ENCODE results near the gene SC5D.

SC5D gene

DNA sequence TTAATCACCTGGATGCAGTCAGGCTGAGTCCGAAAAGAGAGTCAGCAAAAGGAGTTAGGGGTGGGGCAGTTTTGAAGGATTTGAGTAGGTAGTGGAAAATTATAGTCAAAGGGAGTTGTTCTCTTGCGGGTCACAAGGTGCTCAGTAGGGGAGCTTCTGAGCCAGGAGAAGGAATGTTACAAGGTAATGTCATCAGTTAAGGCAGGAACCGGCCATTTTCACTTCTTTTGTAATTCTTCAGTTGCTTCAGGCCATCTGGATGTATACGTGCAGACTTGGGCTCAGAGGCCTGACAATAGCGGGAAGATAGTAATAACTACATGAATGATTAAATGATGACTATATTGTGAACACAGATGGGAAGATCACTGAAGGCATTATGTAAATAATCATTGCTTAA is 6.2 kb downstream of the SC5D start:
- no peak overlapping the region for H2AK5ac ChIP-seq (ENCODE audit: low read length)
- no peaks in the 10 kb centered on the region for H3K27me3 ChIP-seq (ENCODE audit: insufficient read depth, low read length)
- no peak overlapping the region for H4K91ac ChIP-seq (ENCODE audit: low read depth, low read length)
- peak in 1 of 2 donors; percentile 21 for DNase-seq
- no peak overlapping the region for H2BK5ac ChIP-seq (ENCODE audit: low read depth, low read length, poor library complexity)
- no peak overlapping the region for H2BK120ac ChIP-seq (ENCODE audit: insufficient read depth, low read length, poor library complexity)
- no peaks in the 10 kb centered on the region for H3K9me3 ChIP-seq (ENCODE audit: insufficient read depth, low read depth, low read length)
- no peaks in the 10 kb centered on the region for H3K79me1 ChIP-seq (ENCODE audit: low read length)
- peaks cover 3 to 8% of the 10 kb centered on the region in 2 experiments for H3K36me3 ChIP-seq (ENCODE audit: control insufficient read depth in 1 of 2, insufficient read depth in 2 of 2, low read length in 2 of 2)
- no peak overlapping the region for H4K12ac ChIP-seq (ENCODE audit: low read depth, low read length)
- H3K4ac ChIP-seq (ENCODE audit: low read depth, low read length): peak overlapping the region; percentile 15
- peaks cover 2 to 21% of the 10 kb centered on the region in 2 experiments for H3K4me1 ChIP-seq (ENCODE audit: control insufficient read depth in 1 of 2, insufficient read depth in 2 of 2, low read length in 2 of 2)
- H3K4me3 ChIP-seq (ENCODE audit: low read depth, low read length): no peak overlapping the region
- WGBS (ENCODE audit: extremely low coverage, insufficient coverage, insufficient read length): no CpG with 5 or more reads among the region's 5 CpGs
- H4K8ac ChIP-seq (ENCODE audit: low read depth, low read length): no peak overlapping the region
- H3K14ac ChIP-seq (ENCODE audit: low read length): no peak overlapping the region
- H2AFZ ChIP-seq (ENCODE audit: insufficient read depth, low read length, poor library complexity): no peak overlapping the region
- H3K27ac ChIP-seq (ENCODE audit: low read depth, low read length): no peak overlapping the region
- H3K23ac ChIP-seq (ENCODE audit: low read length): no peak overlapping the region
- H3K18ac ChIP-seq (ENCODE audit: low read length): no peak overlapping the region
- no peak overlapping the region for H2BK12ac ChIP-seq (ENCODE audit: low read length)
- no peak overlapping the region for H3K4me2 ChIP-seq (ENCODE audit: low read length)
- H3K79me2 ChIP-seq (ENCODE audit: control insufficient read depth, insufficient read depth, low read length, poor library complexity): peaks cover 7% of the 10 kb centered on the region
- H3K9ac ChIP-seq (ENCODE audit: low read length): no peak overlapping the region

DNA sequence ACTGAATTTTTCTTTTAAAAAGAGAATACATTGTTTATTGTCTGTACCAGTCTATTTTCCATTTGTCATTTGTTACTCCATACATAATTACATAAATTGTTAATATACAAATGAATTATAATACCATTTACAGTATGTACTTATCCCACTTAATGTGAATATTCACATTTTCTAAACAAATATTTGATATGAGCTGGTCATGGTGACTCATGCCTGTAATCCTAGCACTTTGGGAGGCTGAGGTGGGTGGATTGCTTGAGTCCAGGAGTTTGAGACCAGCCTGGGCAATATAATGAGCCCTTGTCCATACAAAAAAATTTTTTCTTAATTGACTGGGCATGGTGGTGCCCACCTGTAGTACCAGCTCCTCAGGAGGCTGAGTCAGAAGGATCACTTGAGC is 6.8 kb downstream of the SC5D start:
- H3K36me3 ChIP-seq (ENCODE audit: control insufficient read depth in 1 of 2, insufficient read depth in 2 of 2, low read length in 2 of 2): peaks cover 3 to 8% of the 10 kb centered on the region in 2 experiments
- no peak overlapping the region for H3K14ac ChIP-seq (ENCODE audit: low read length)
- no peak overlapping the region for H3K23ac ChIP-seq (ENCODE audit: low read length)
- H3K18ac ChIP-seq (ENCODE audit: low read length): no peak overlapping the region
- peak overlapping the region; percentile 72 for H3K4ac ChIP-seq (ENCODE audit: low read depth, low read length)
- DNase-seq: no peak
- no peak overlapping the region for H2BK12ac ChIP-seq (ENCODE audit: low read length)
- peaks cover 2 to 21% of the 10 kb centered on the region in 2 experiments for H3K4me1 ChIP-seq (ENCODE audit: control insufficient read depth in 1 of 2, insufficient read depth in 2 of 2, low read length in 2 of 2)
- H3K9me3 ChIP-seq (ENCODE audit: insufficient read depth, low read depth, low read length): no peaks in the 10 kb centered on the region
- H2BK120ac ChIP-seq (ENCODE audit: insufficient read depth, low read length, poor library complexity): peak overlapping the region; percentile 11
- no peak overlapping the region for H2BK5ac ChIP-seq (ENCODE audit: low read depth, low read length, poor library complexity)
- H4K12ac ChIP-seq (ENCODE audit: low read depth, low read length): no peak overlapping the region
- no peak overlapping the region for H3K9ac ChIP-seq (ENCODE audit: low read length)
- no peak overlapping the region for H3K27ac ChIP-seq (ENCODE audit: low read depth, low read length)
- H3K4me2 ChIP-seq (ENCODE audit: low read length): no peak overlapping the region
- H3K4me3 ChIP-seq (ENCODE audit: low read depth, low read length): no peak overlapping the region
- H4K8ac ChIP-seq (ENCODE audit: low read depth, low read length): no peak overlapping the region
- H3K79me1 ChIP-seq (ENCODE audit: low read length): no peaks in the 10 kb centered on the region
- H3K27me3 ChIP-seq (ENCODE audit: insufficient read depth, low read length): no peaks in the 10 kb centered on the region
- H2AFZ ChIP-seq (ENCODE audit: insufficient read depth, low read length, poor library complexity): no peak overlapping the region
- H4K91ac ChIP-seq (ENCODE audit: low read depth, low read length): no peak overlapping the region
- H3K79me2 ChIP-seq (ENCODE audit: control insufficient read depth, insufficient read depth, low read length, poor library complexity): peaks cover 7% of the 10 kb centered on the region
- H2AK5ac ChIP-seq (ENCODE audit: low read length): no peak overlapping the region

DNA sequence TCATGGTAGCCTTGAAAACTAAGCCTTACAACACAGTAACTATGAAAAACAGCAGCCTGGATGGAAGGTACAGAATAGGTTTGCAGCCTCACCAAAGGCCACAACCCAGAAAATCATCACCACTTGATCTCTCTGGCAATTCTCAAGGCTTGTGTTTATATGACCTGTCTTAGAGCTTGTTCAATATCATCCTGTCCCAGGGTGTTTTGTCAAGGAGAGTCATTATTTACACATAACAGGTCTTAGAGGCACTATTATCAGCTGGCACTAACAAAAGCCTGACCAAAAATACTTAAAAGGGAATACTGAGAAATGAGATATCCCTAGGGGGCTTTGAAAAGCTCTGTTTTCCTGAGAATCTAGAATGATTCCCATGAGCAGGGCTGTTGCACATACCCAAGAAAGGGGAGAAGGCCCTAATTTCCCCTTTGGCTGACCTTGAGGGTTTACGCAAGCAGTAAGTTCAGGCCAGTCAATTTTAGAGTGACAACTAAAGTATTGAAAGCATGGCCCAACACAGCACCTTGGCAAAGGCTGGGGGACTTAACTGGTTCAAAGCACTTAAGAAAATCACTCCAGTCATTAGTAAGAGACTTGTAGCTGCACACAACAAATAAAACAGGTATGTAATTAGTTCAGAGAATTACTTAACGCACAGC is 7.9 kb downstream of the SC5D start:
- no CpG with 5 or more reads among the region's 2 CpGs for WGBS (ENCODE audit: extremely low coverage, insufficient coverage, insufficient read length)
- Histone ChIP-seq H2BK120ac (ENCODE audit: insufficient read depth, low read length, poor library complexity) (no peak overlapping the region), H4K12ac (ENCODE audit: low read depth, low read length) (peak overlapping the region; percentile 43), H3K36me3 (ENCODE audit: control insufficient read depth in 1 of 2, insufficient read depth in 2 of 2, low read length in 2 of 2) (peaks cover 6 to 11% of the 10 kb centered on the region in 2 experiments), H2BK5ac (ENCODE audit: low read depth, low read length, poor library complexity) (no peak overlapping the region), H4K8ac (ENCODE audit: low read depth, low read length) (no peak overlapping the region), H3K4me3 (ENCODE audit: low read depth, low read length) (no peak overlapping the region), H3K4me1 (ENCODE audit: control insufficient read depth in 1 of 2, insufficient read depth in 2 of 2, low read length in 2 of 2) (peaks cover 2 to 16% of the 10 kb centered on the region in 2 experiments), H2AFZ (ENCODE audit: insufficient read depth, low read length, poor library complexity) (no peak overlapping the region), H3K9ac (ENCODE audit: low read length) (no peak overlapping the region), H2AK5ac (ENCODE audit: low read length) (no peak overlapping the region), H3K23ac (ENCODE audit: low read length) (no peak overlapping the region), H3K27ac (ENCODE audit: low read depth, low read length) (no peak overlapping the region), H3K14ac (ENCODE audit: low read length) (no peak overlapping the region), H3K27me3 (ENCODE audit: insufficient read depth, low read length) (no peaks in the 10 kb centered on the region), H4K91ac (ENCODE audit: low read depth, low read length) (no peak overlapping the region), H2BK12ac (ENCODE audit: low read length) (no peak overlapping the region), H3K9me3 (ENCODE audit: insufficient read depth, low read depth, low read length) (no peaks in the 10 kb centered on the region), H3K4ac (ENCODE audit: low read depth, low read length) (peak overlapping the region; percentile 75), H3K79me1 (ENCODE audit: low read length) (no peaks in the 10 kb centered on the region), H3K18ac (ENCODE audit: low read length) (no peak overlapping the region), H3K4me2 (ENCODE audit: low read length) (no peak overlapping the region), H3K79me2 (ENCODE audit: control insufficient read depth, insufficient read depth, low read length, poor library complexity) (peaks cover 3% of the 10 kb centered on the region)
- no peak for DNase-seq

DNA sequence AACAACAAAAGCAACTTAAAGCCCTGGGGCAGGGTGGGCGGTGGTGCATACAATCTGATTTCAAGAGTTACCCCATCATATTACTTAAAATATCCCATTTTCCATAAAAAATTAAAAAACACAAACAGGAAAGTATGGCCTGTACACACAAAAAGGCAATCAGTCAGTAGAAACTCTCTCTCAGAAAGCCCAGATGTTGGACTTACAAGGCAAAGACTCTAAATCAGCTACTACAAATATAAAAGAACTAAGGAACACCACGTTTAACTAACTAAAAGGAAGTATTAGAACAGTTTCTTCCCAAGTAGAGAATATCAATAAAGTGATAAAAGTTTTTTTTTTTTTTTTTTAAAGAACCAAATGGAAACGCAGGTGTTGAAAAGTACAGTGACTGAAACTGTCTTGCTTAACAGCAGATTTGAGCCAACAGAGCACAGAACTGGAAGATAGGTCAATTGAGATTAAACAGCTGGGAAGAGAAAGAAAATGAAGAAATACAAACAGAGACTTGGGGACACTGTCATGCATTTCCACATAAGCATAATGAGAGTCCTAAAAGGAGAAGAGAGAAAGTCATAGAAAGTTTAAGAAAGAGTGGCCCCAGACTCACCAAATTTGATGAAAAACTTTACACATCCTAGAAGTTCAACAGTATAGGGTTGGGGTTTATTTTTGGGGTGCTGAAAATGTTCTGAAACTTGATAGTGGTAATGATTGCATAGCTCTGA is 8.6 kb downstream of the SC5D start:
- no peak overlapping the region for H4K12ac ChIP-seq (ENCODE audit: low read depth, low read length)
- H2AFZ ChIP-seq (ENCODE audit: insufficient read depth, low read length, poor library complexity): no peak overlapping the region
- H3K27me3 ChIP-seq (ENCODE audit: insufficient read depth, low read length): no peaks in the 10 kb centered on the region
- H3K4me1 ChIP-seq (ENCODE audit: control insufficient read depth in 1 of 2, insufficient read depth in 2 of 2, low read length in 2 of 2): peaks cover 2 to 16% of the 10 kb centered on the region in 2 experiments
- H3K4me2 ChIP-seq (ENCODE audit: low read length): no peak overlapping the region
- H2BK120ac ChIP-seq (ENCODE audit: insufficient read depth, low read length, poor library complexity): no peak overlapping the region
- no peak overlapping the region for H3K27ac ChIP-seq (ENCODE audit: low read depth, low read length)
- no CpG with 5 or more reads among the region's 3 CpGs for WGBS (ENCODE audit: extremely low coverage, insufficient coverage, insufficient read length)
- H3K79me2 ChIP-seq (ENCODE audit: control insufficient read depth, insufficient read depth, low read length, poor library complexity): peaks cover 3% of the 10 kb centered on the region
- no peak overlapping the region for H2BK5ac ChIP-seq (ENCODE audit: low read depth, low read length, poor library complexity)
- peaks cover 7 to 10% of the 10 kb centered on the region in 2 experiments for H3K36me3 ChIP-seq (ENCODE audit: control insufficient read depth in 1 of 2, insufficient read depth in 2 of 2, low read length in 2 of 2)
- no peak overlapping the region for H2AK5ac ChIP-seq (ENCODE audit: low read length)
- H2BK12ac ChIP-seq (ENCODE audit: low read length): no peak overlapping the region
- no peaks in the 10 kb centered on the region for H3K79me1 ChIP-seq (ENCODE audit: low read length)
- no peak overlapping the region for H3K18ac ChIP-seq (ENCODE audit: low read length)
- H3K9me3 ChIP-seq (ENCODE audit: insufficient read depth, low read depth, low read length): no peaks in the 10 kb centered on the region
- H3K14ac ChIP-seq (ENCODE audit: low read length): no peak overlapping the region
- no peak overlapping the region for H3K4me3 ChIP-seq (ENCODE audit: low read depth, low read length)
- no peak overlapping the region for H4K91ac ChIP-seq (ENCODE audit: low read depth, low read length)
- H3K9ac ChIP-seq (ENCODE audit: low read length): no peak overlapping the region
- H3K23ac ChIP-seq (ENCODE audit: low read length): no peak overlapping the region
- no peak overlapping the region for H4K8ac ChIP-seq (ENCODE audit: low read depth, low read length)
- H3K4ac ChIP-seq (ENCODE audit: low read depth, low read length): peak overlapping the region; percentile 75
- no peak for DNase-seq
